Prostate gland (tissue), 2 donors: Measurements from ENCODE around the gene CYP4V2. TPM values are rescaled to one million over a fixed set of nuclear protein-coding genes. Genes with fewer than 3 reads are reported as not detected.
A peak's percentile ranks its signal among the peaks of the same experiment; 100 is the strongest.

Experiments
- DNase-seq: peaks from one replicate; pipeline ENCODE4 v3.0.0-alpha.2; 2019; ENCODE audit warnings: low spot score
- H3K27ac ChIP-seq, 2 donors: fragments of 200-600 bp; sonication (generic); 2 replicates each; pipeline ENCODE4 v1.5.1; 2017 to 2019
- H3K27me3 ChIP-seq: fragments of 200-600 bp; sonication (generic); replicated peaks from 2 replicates; pipeline ENCODE4 v1.5.1; 2019; ENCODE audit not compliant: insufficient read depth
- H3K36me3 ChIP-seq, 2 donors: fragments of 200-600 bp; sonication (generic); 1 replicate in 1 of 2; 2 replicates in 1 of 2; pipeline versions ENCODE4 v1.5.1 to v1.8.1; 2017 to 2019
- H3K4me1 ChIP-seq: fragments of 200-600 bp; sonication (generic); replicated peaks from 2 replicates; pipeline ENCODE4 v1.5.1; 2019
- H3K4me3 ChIP-seq, 2 donors: fragments of 200-600 bp; sonication (generic); 2 replicates each; pipeline ENCODE4 v1.5.1; 2017 to 2019
- H3K9me3 ChIP-seq: fragments of 200-600 bp; sonication (generic); 2 replicates; pipeline ENCODE4 v1.5.1; 2017
- POLR2A ChIP-seq: fragments of 450-650 bp; IDR thresholded peaks from one replicate; pipeline ENCODE4 v1.6.1; 2016; ENCODE audit warnings: antibody characterized with exemption, mild to moderate bottlenecking
- POLR2AphosphoS5 ChIP-seq: sonication (generic); formaldehyde crosslinking; IDR thresholded peaks from one replicate; pipeline ENCODE4 v1.6.1; 2017; ENCODE audit warnings: antibody characterized with exemption
- WGBS: methylation state at CpG from one replicate; pipeline ENCODE4 v1.1.5; 2018; 5-methylcytosine and 5-hydroxymethylcytosine counted together
- intact Hi-C: fragments of 100-400 bp; cut with DNase I; formaldehyde crosslinking; loops from one replicate; pipeline ENCODE4 v1.14.2; 2022
- total RNA-seq, 2 donors: library from RNA; depleted of rRNA; stranded (reverse); fragments of >200 nt; gene quantifications; one replicate each; pipeline ENCODE4 v1.1.0, GENCODE V29; 2016
- TF ChIP-seq, protein P1 (sequence below), 4 experiments: fragments of 200-600 bp in 2 of 4; fragments of 450-650 bp in 2 of 4; sonication (generic) in 2 of 4; IDR thresholded peaks; 1 replicate in 3 of 4; 2 replicates in 1 of 4; pipeline ENCODE4 v1.5.1; 2016 to 2019; ENCODE audit warnings: antibody characterized with exemption in 4 of 4, mild to moderate bottlenecking in 2 of 4, moderate library complexity in 2 of 4

The CYP4V2 gene
- total RNA-seq: 10 to 100 TPM; 23.5 to 40.2 TPM

DNA sequence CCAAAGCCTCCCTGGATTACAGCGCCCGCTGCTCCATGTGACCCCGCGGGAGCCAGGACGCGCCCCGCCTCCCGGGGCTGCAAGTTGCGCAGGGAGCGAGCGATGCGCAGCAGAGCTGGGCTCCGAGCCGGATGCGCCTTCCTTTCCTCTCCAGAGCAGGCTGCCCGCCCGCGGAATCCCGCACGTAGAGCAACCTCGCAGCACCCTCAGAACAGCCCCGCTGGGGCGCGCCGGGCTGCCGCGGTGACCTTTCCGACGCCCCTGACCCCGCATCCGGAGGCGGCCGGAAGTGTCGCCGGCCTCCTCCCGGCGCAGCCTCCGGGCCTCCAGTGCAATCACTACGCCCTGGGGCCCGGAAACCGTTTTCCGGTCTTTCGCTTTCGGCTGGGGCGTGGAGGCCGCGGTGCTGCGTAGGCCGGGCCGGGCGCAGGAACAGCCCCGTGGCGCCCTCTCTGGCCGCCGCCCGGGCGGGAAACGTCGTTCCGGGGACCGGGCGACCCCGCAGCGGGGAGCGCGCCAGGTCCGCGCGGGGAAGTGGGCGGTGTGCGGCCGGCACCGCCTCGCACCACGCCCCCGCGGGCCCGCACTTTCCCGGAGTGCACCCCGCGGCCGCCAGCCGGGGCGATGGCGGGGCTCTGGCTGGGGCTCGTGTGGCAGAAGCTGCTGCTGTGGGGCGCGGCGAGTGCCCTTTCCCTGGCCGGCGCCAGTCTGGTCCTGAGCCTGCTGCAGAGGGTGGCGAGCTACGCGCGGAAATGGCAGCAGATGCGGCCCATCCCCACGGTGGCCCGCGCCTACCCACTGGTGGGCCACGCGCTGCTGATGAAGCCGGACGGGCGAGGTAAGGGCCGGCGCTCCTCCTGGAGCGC lies at the start of gene CYP4V2:
Gene CYP4V2, plus strand, starts transcription at position 368 of the 866 bp plus-strand sequence. Its CDS starts 257 bp downstream, at position 625.
- 0% methylated on average over 32 of the region's 107 CpGs for WGBS
- intact Hi-C loops: no loop called here
- Histone ChIP-seq H3K4me3 (peak within 1 kb of the TSS; percentile 83 to 85), H3K36me3 (no peaks in the 10 kb centered on the region), H3K9me3 (no peaks in the 10 kb centered on the region), H3K27ac (peak within 1 kb of the TSS; percentile 94 to 95), H3K4me1 (peaks cover 3% of the 10 kb centered on the region), H3K27me3 (no peaks in the 10 kb centered on the region)
- DNase-seq: peak; percentile 66
- peak; percentile 54 for TF ChIP-seq POLR2AphosphoS5
- TF ChIP-seq, protein P1, sequence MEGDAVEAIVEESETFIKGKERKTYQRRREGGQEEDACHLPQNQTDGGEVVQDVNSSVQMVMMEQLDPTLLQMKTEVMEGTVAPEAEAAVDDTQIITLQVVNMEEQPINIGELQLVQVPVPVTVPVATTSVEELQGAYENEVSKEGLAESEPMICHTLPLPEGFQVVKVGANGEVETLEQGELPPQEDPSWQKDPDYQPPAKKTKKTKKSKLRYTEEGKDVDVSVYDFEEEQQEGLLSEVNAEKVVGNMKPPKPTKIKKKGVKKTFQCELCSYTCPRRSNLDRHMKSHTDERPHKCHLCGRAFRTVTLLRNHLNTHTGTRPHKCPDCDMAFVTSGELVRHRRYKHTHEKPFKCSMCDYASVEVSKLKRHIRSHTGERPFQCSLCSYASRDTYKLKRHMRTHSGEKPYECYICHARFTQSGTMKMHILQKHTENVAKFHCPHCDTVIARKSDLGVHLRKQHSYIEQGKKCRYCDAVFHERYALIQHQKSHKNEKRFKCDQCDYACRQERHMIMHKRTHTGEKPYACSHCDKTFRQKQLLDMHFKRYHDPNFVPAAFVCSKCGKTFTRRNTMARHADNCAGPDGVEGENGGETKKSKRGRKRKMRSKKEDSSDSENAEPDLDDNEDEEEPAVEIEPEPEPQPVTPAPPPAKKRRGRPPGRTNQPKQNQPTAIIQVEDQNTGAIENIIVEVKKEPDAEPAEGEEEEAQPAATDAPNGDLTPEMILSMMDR (IDR thresholded peaks at IDR 0.05): peak in 1 of 4 experiments; percentile 30
- TF ChIP-seq POLR2A: peak; percentile 36

DNA sequence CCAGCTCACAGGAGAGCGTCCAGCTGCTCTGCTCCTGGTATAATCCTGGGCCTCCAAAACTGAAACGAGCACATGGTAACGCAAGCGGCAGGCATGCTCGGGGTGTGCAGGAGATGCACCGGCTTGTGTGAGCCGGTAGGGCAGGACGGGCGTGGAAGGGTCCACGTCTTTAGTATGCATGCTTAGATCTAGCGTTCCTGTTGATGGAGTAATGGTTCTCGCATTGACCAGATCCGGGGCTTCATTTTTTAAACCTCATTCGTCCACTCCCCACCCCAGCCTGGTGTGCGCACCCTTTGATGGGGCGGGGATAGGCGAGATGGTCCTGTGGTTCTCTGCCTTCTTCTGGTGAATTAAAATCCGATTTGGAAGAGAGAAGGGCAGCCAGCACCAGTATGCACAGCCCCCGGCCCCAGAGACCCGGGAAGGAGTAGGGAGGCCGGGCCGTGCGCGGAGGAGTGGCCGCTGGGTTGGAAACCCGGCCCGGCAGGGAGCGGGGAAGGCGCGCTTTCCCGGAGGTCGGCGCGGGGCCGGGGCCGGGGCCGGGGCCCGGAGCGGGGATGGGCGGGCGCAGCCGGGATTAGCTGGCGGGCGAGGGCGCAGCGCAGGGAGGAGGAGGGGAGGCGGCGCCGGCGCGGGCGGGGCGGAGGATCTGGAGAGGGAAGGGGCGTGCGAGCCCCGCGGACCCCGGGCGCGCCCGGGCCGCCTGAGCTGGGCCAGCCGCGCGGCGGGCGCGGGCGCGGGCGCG lies 47.0 kb upstream of the CYP4V2 start:
- no peaks in the 10 kb centered on the region for H3K27me3 ChIP-seq
- TF ChIP-seq POLR2A: no peak
- TF ChIP-seq POLR2AphosphoS5: no peak
- TF ChIP-seq, protein P1 (IDR thresholded peaks at IDR 0.05): no peak
- no peaks in the 10 kb centered on the region for H3K4me1 ChIP-seq
- peak; percentile 32 for DNase-seq
- no peaks in the 10 kb centered on the region for H3K36me3 ChIP-seq
- H3K9me3 ChIP-seq: no peaks in the 10 kb centered on the region
- WGBS: 0% methylated on average over 65 of the region's 72 CpGs
- peak overlapping the region; percentile 64 to 66 for H3K27ac ChIP-seq
- intact Hi-C loops: no loop called here
- peak overlapping the region; percentile 36 to 48 for H3K4me3 ChIP-seq

DNA sequence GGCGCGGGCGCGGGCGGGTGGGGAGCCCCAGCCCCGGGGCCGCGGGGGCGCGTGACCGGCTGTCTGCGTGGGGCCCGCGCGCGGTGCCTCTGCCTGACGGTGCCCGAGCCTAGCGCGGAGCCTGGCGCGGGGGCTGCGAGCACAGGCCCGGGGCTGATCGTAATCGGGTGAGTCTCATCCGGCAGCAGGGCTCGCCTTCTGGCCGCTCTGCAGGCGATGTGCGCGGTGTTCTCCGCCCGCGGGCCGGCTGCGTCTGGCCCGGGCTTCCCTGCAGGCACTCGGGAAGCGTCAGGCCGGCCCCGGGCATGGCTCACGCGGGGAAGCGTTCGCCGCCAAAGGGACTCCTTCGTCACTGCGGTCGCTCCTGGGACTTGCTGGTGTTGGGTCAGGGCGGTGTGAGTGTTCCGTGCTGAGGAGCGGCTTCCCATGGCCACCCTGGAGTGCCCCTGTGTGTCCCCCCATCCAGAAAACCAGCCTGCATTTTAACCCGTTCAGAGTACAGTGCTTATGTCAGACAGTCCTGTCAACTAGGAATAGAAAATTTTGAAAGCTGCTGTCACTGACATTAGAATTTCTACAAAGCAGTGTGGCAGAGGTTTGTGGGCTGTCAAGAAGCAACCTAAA lies 46.3 kb upstream of the CYP4V2 start:
- Histone ChIP-seq H3K4me1 (no peaks in the 10 kb centered on the region), H3K27me3 (no peaks in the 10 kb centered on the region), H3K9me3 (no peaks in the 10 kb centered on the region), H3K36me3 (no peaks in the 10 kb centered on the region), H3K27ac (peak overlapping the region; percentile 68 to 74), H3K4me3 (peak overlapping the region; percentile 36 to 48)
- intact Hi-C loops: no loop called here
- WGBS: 2% methylated on average over 32 of the region's 54 CpGs
- TF ChIP-seq, protein P1 (IDR thresholded peaks at IDR 0.05): no peak
- TF ChIP-seq POLR2AphosphoS5 (no peak), POLR2A (no peak)
- DNase-seq: peak; percentile 27

DNA sequence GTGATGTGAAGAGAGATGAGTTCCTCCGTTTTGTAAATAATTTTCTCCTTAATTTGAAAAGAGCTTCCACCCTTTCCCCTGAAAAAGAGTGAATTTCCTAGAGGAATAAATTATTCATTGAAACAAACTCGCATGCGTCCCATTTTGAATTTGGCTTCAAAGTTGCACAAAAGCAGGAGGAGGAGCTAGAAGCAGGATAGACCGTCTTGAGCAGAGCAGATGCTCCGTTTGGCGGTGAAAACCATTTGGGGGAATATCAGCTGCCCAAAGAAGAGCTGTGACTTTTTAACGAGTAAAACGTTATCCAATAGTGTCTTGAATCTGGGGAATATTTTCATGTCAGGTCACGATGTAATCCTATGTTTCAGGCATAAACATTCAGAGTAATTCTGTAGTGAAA lies 44.9 kb upstream of the CYP4V2 start:
- DNase-seq: no peak
- no peaks in the 10 kb centered on the region for H3K36me3 ChIP-seq
- H3K4me3 ChIP-seq: no peak overlapping the region
- H3K27me3 ChIP-seq: no peaks in the 10 kb centered on the region
- no peaks in the 10 kb centered on the region for H3K9me3 ChIP-seq
- no peak overlapping the region for H3K27ac ChIP-seq
- intact Hi-C loops: no loop called here
- 78% methylated on average over 9 of the region's 9 CpGs for WGBS
- no peak for TF ChIP-seq POLR2AphosphoS5
- TF ChIP-seq, protein P1 (IDR thresholded peaks at IDR 0.05): no peak
- no peak for TF ChIP-seq POLR2A
- H3K4me1 ChIP-seq: no peaks in the 10 kb centered on the region
